ENCODE measurements around the gene FAM81B.

The FAM81B gene

GRCh38 chr5:95401626-95402025 lies 10.5 kb downstream of the FAM81B start:
- DNase-seq (ENCODE audit: low spot score): no peak

- DNase-seq (ENCODE audit: low spot score): no peak
Measured at GRCh38 chr5:95403996-95404395, 12.8 kb downstream of the FAM81B start.

- DNase-seq (ENCODE audit: low spot score): no peak
Measured at GRCh38 chr5:95406426-95407090, 15.4 kb downstream of the FAM81B start.

GRCh38 chr5:95410279-95410678 lies 19.1 kb downstream of the FAM81B start:
- no peak for DNase-seq (ENCODE audit: low spot score)

GRCh38 chr5:95411474-95411873 lies 20.3 kb downstream of the FAM81B start:
- DNase-seq (ENCODE audit: low spot score): no peak

GRCh38 chr5:95414451-95414850 lies 23.3 kb downstream of the FAM81B start:
- DNase-seq (ENCODE audit: low spot score): no peak

- no peak for DNase-seq (ENCODE audit: low spot score)
Measured at GRCh38 chr5:95417971-95418370, 26.8 kb downstream of the FAM81B start.

GRCh38 chr5:95422838-95423237 lies 31.7 kb downstream of the FAM81B start:
- no peak for DNase-seq (ENCODE audit: low spot score)

GRCh38 chr5:95424016-95424415 lies 32.9 kb downstream of the FAM81B start:
- no peak for DNase-seq (ENCODE audit: low spot score)

GRCh38 chr5:95424526-95424925 lies 33.4 kb downstream of the FAM81B start:
- no peak for DNase-seq (ENCODE audit: low spot score)

- no peak for DNase-seq (ENCODE audit: low spot score)
Measured at GRCh38 chr5:95426227-95426626, 35.1 kb downstream of the FAM81B start.

GRCh38 chr5:95432779-95433178 lies 41.6 kb downstream of the FAM81B start:
- DNase-seq (ENCODE audit: low spot score): no peak

- DNase-seq (ENCODE audit: low spot score): no peak
Measured at GRCh38 chr5:95439801-95440493, 48.8 kb downstream of the FAM81B start.

- DNase-seq (ENCODE audit: low spot score): no peak
Measured at GRCh38 chr5:95440825-95441224, 49.7 kb downstream of the FAM81B start.

GRCh38 chr5:95441636-95442035 lies 50.5 kb downstream of the FAM81B start:
- DNase-seq (ENCODE audit: low spot score): no peak

GRCh38 chr5:95445442-95445841 lies 54.3 kb downstream of the FAM81B start:
- no peak for DNase-seq (ENCODE audit: low spot score)

- DNase-seq (ENCODE audit: low spot score): no peak
Measured at GRCh38 chr5:95445995-95446394, 54.8 kb downstream of the FAM81B start.

- no peak for DNase-seq (ENCODE audit: low spot score)
Measured at GRCh38 chr5:95446560-95447221, 55.5 kb downstream of the FAM81B start.

- DNase-seq (ENCODE audit: low spot score): no peak
Measured at GRCh38 chr5:95447961-95448360, 56.8 kb downstream of the FAM81B start.

- DNase-seq (ENCODE audit: low spot score): no peak
Measured at GRCh38 chr5:95448789-95449188, 57.6 kb downstream of the FAM81B start.

GRCh38 chr5:95449460-95449859 lies 58.3 kb downstream of the FAM81B start:
- DNase-seq (ENCODE audit: low spot score): no peak

GRCh38 chr5:95454536-95454935 lies 63.4 kb downstream of the FAM81B start:
- no peak for DNase-seq (ENCODE audit: low spot score)

GRCh38 chr5:95460665-95461064 lies 69.5 kb downstream of the FAM81B start:
- DNase-seq (ENCODE audit: low spot score): no peak

Data from hematopoietic multipotent progenitor cell treated with erythropoietin and hydrocortisone succinate and interleukin-3 and kit ligand, for 17 days (in vitro differentiated cells).